VCaP (cell line): ENCODE results near the gene AAR2.

Experiments used
- H3K27ac ChIP-seq: fragments of 450-650 bp; 2 replicates; pipeline ENCODE4 v1.5.1; 2017
- CTCF ChIP-seq: fragments of 450-650 bp; conservative IDR thresholded peaks from 2 replicates; pipeline ENCODE4 v1.5.1; 2017; ENCODE audit warnings: mild to moderate bottlenecking, moderate library complexity

The AAR2 gene

GRCh38 chr20:36237477-36237876 lies 1.2 kb downstream of the AAR2 start:
- peak overlapping the region; percentile 89 for H3K27ac ChIP-seq
- TF ChIP-seq CTCF, result no peak

- TF ChIP-seq CTCF, result no peak
These were observed 1.9 kb downstream of the AAR2 start for GRCh38 chr20:36238153-36238552.

GRCh38 chr20:36238760-36239159 lies 2.5 kb downstream of the AAR2 start:
- H3K27ac ChIP-seq, result no peak overlapping the region
- TF ChIP-seq CTCF, result no peak

More at GRCh38 chr20:36238153-36238552, 1.9 kb downstream of the AAR2 start:
- no peak overlapping the region for H3K27ac ChIP-seq

DNA sequence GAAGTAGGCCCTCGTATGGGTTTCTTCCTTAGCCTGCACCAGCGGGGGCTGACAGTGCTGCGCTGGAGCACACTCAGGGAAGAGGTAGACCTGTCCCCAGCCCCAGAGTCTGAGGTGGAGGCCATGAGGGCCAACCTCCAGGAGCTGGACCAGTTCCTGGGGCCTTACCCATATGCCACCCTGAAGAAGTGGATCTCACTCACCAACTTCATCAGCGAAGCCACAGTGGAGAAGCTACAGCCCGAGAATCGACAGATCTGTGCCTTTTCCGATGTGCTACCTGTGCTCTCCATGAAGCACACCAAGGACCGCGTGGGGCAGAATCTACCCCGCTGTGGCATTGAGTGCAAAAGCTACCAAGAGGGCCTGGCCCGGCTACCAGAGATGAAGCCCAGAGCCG lies 3.8 kb downstream of the AAR2 start:
- no peak for TF ChIP-seq CTCF
- H3K27ac ChIP-seq, result no peak overlapping the region

- H3K27ac ChIP-seq, result no peak overlapping the region
These were observed 5.4 kb downstream of the AAR2 start for GRCh38 chr20:36241678-36242077.

DNA sequence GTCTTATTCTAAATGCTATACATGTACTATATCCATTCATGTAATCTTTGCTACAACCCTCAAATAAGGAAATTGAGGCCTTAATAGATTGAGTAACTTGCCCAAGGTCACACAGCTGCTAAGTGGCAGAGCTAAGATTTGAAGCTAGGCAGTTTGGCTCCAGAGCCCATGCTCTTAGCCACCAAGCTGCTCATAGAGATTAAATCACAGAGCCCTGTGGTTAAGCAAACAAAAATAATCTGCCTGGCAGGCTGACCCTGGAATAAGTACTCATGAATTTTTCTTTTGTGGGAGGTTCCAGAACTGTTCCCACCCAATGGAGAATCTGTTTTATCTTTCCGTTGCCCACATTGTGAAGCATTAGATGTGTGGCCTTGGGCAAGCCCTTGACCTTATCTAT lies 7.4 kb downstream of the AAR2 start:
- TF ChIP-seq CTCF, result no peak
- H3K27ac ChIP-seq, result no peak overlapping the region

More at GRCh38 chr20:36241678-36242077, 5.4 kb downstream of the AAR2 start:
- TF ChIP-seq CTCF, result no peak

DNA sequence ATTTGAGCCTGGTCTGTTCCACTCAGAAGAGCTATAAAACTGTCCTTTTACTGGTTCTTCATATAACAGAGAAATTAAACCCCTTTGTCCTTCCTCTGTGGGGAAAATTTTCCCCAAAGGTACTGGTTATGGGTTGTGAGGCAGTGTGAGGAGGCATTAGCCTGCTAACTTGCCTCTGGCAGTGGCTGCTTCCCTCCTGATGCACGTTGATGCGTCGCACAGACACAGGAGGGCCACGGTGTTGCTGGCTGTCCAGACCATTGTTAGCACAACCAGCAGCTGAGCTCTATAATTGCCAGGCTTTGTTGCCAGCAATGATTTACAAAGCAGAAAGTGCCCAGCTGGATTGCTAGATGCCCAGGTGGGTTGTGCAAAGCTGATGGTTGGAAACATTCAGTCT lies 10.1 kb downstream of the AAR2 start:
- no peak overlapping the region for H3K27ac ChIP-seq
- no peak for TF ChIP-seq CTCF

DNA sequence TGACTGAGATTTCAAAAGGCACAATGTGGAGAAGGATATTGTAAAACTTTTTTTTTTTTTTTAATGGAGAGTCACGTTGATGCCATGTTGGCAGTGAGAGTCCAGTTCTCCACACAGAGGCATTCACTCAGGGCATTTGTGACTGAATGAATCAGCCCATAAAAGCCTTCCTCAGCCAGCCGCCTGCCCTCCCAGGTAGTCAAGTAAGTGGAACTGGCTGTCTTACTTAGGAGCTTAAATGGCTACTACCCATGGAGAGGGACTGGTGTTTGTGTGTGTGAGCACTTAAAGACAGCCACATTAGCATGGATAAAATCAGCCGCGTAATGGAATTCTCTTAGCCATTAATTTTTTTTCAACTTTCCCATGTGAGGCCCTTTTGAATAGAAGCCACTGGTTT lies 12.6 kb downstream of the AAR2 start:
- no peak for TF ChIP-seq CTCF
- H3K27ac ChIP-seq, result no peak overlapping the region
